Measurements from ENCODE around the gene ZNF416.
A peak's percentile ranks its signal among the peaks of the same experiment; 100 is the strongest.

ZNF416 gene

GRCh38 chr19:57566396-57567265, 12.1 kb downstream of the ZNF416 start:
- H3K9me3 ChIP-seq (ENCODE audit: insufficient read depth, low read depth, low read length): peaks cover 62% of the 10 kb centered on the region; the same call in 1 of the 2 replicates

GRCh38 chr19:57563547-57563946, 15.2 kb downstream of the ZNF416 start:
- H4K20me1 ChIP-seq (ENCODE audit: insufficient read depth, low read length, poor library complexity, severe bottlenecking): peaks cover 5% of the 10 kb centered on the region
- no peak overlapping the region for H2AFZ ChIP-seq (ENCODE audit: low read length)
- no peaks in the 10 kb centered on the region for H3K27me3 ChIP-seq (ENCODE audit: insufficient read depth, low read length, poor library complexity, severe bottlenecking)
- no peaks in the 10 kb centered on the region for H3K9me2 ChIP-seq (replicated peaks; ENCODE audit: low read depth, low read length)
- no peak overlapping the region for H3K4me3 ChIP-seq (ENCODE audit: low read length, poor library complexity, severe bottlenecking)
- peaks cover 4% of the 10 kb centered on the region for H3K4me1 ChIP-seq (ENCODE audit: insufficient read depth, low read length, poor library complexity, severe bottlenecking)
- no peak overlapping the region for H3K4me2 ChIP-seq (ENCODE audit: low read depth, low read length, poor library complexity, severe bottlenecking)
- H3K79me2 ChIP-seq (ENCODE audit: insufficient read depth, low read length): peaks cover 10% of the 10 kb centered on the region
- TF ChIP-seq CTCF (conservative IDR thresholded peaks at IDR 0.05; ENCODE audit: low read length) (no peak), EZH2phosphoT487 (IDR thresholded peaks at IDR 0.05; ENCODE audit: borderline replicate concordance) (no peak)
- H3K9me3 ChIP-seq (ENCODE audit: insufficient read depth, low read depth, low read length): peaks cover 45% of the 10 kb centered on the region; the same call in 1 of the 2 replicates
- H3K9ac ChIP-seq (ENCODE audit: low read depth, low read length, poor library complexity, severe bottlenecking): no peak overlapping the region
- H3F3A ChIP-seq (ENCODE audit: low read depth): no peaks in the 10 kb centered on the region
- H3K36me3 ChIP-seq (ENCODE audit: insufficient read depth, low read length): no peaks in the 10 kb centered on the region

More at GRCh38 chr19:57566396-57567265, 12.1 kb downstream of the ZNF416 start:
- Histone ChIP-seq H3K4me1 (ENCODE audit: insufficient read depth, low read length, poor library complexity, severe bottlenecking) (no peaks in the 10 kb centered on the region), H2AFZ (ENCODE audit: low read length) (no peak overlapping the region), H3K79me2 (ENCODE audit: insufficient read depth, low read length) (no peaks in the 10 kb centered on the region), H3F3A (ENCODE audit: low read depth) (no peaks in the 10 kb centered on the region), H3K36me3 (ENCODE audit: insufficient read depth, low read length) (no peaks in the 10 kb centered on the region), H4K20me1 (ENCODE audit: insufficient read depth, low read length, poor library complexity, severe bottlenecking) (no peaks in the 10 kb centered on the region), H3K9ac (ENCODE audit: low read depth, low read length, poor library complexity, severe bottlenecking) (no peak overlapping the region), H3K4me2 (ENCODE audit: low read depth, low read length, poor library complexity, severe bottlenecking) (no peak overlapping the region), H3K27me3 (ENCODE audit: insufficient read depth, low read length, poor library complexity, severe bottlenecking) (no peaks in the 10 kb centered on the region), H3K9me2 (replicated peaks; ENCODE audit: low read depth, low read length) (no peaks in the 10 kb centered on the region), H3K4me3 (ENCODE audit: low read length, poor library complexity, severe bottlenecking) (no peak overlapping the region)
- TF ChIP-seq EZH2phosphoT487 (IDR thresholded peaks at IDR 0.05; ENCODE audit: borderline replicate concordance) (no peak), CTCF (conservative IDR thresholded peaks at IDR 0.05; ENCODE audit: low read length) (peak; percentile 21; the same call in 1 of the 2 replicates)

GRCh38 chr19:57560049-57560491, 18.6 kb downstream of the ZNF416 start:
- 0 out of 2 replicates have a peak overlapping the region, but pooled peaks have one; percentile 21 for H2AFZ ChIP-seq (ENCODE audit: low read length)
- no peak overlapping the region for H3K4me2 ChIP-seq (ENCODE audit: low read depth, low read length, poor library complexity, severe bottlenecking)
- peaks cover 17% of the 10 kb centered on the region for H4K20me1 ChIP-seq (ENCODE audit: insufficient read depth, low read length, poor library complexity, severe bottlenecking)
- peaks cover 13% of the 10 kb centered on the region; the same call in 1 of the 2 replicates for H3K9me3 ChIP-seq (ENCODE audit: insufficient read depth, low read depth, low read length)
- H3K36me3 ChIP-seq (ENCODE audit: insufficient read depth, low read length): peaks cover 8% of the 10 kb centered on the region; the same call in 1 of the 2 replicates
- no peak for TF ChIP-seq EZH2phosphoT487 (IDR thresholded peaks at IDR 0.05; ENCODE audit: borderline replicate concordance)
- no peak for TF ChIP-seq CTCF (conservative IDR thresholded peaks at IDR 0.05; ENCODE audit: low read length)
- peaks cover 14% of the 10 kb centered on the region for H3K4me1 ChIP-seq (ENCODE audit: insufficient read depth, low read length, poor library complexity, severe bottlenecking)
- H3K4me3 ChIP-seq (ENCODE audit: low read length, poor library complexity, severe bottlenecking): peak overlapping the region; percentile 79
- no peaks in the 10 kb centered on the region for H3F3A ChIP-seq (ENCODE audit: low read depth)
- H3K79me2 ChIP-seq (ENCODE audit: insufficient read depth, low read length): peaks cover 29% of the 10 kb centered on the region
- H3K27me3 ChIP-seq (ENCODE audit: insufficient read depth, low read length, poor library complexity, severe bottlenecking): no peaks in the 10 kb centered on the region
- H3K9me2 ChIP-seq (replicated peaks; ENCODE audit: low read depth, low read length): no peaks in the 10 kb centered on the region
- no peak overlapping the region for H3K9ac ChIP-seq (ENCODE audit: low read depth, low read length, poor library complexity, severe bottlenecking)
